Measurements from ENCODE around the gene NUP42.

Gene NUP42

DNA sequence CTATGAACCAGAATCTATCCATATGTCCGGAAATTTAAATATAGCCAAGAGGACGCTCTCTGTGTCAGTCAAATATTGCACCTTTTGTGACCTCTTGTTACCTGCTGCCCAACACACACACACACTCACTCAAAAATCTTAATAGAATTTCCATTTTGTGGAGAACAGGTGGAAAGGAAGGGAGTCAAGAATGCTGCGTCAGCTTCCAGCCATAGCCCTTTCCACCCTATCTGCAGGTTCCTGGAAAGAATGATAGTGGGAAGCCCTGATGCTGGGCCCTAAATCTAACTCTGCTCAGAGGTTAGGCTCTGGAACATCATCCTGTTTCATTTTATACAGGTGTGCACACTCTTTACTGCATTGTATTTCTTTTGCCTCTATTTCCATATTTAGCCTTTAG, 55.2 kb downstream of the NUP42 start:
- DNase-seq, result no peak

DNA sequence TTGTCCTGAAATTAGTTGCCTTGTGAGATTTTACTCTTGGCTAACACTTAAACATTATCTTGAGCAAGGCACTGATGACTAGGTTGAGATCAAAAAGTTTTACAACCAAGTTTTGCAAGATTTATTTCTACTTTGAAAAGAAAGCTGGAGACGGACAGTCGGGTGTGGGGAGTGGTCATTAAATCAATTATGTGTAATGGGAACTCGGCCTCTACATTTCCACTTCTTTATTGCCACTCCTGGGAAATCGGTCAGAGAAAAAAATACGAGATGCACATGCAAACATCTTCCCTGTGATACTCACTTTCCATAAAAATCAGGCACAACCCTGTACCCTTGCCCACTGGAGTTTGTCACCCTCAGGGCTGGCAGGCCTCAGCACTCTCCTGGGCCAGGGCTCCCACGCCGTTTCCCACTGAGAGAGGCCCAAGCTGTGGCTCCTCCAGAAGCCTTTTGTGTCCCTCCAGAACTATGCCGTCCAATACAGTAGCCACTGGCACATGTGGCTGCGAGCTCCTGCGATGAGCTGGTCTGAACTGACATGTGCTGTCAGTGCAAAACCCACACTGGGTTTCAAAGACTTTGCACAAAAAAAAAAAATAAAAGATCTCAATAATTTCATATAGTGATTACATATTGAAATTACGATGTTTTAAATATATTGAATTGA, 57.3 kb downstream of the NUP42 start:
- no peak for DNase-seq

DNA sequence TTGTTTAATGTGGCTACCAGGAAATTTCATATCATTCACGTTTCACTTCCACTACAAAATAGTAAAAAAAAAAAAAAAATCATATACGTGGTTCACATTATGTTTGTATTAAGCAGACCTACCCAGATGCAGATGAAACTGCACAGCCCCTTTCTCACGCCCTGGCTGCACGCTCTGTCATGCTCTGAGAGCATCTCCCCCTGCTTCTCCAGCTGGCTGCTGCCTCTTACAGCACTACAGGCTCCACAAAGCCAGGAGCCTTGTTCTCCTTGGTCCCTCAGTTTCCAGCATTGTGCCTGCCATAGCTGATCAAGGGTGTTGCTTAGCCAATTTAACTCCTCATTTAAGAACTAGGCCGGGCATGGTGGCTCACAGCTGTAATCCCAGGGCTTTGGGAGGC, 57.9 kb downstream of the NUP42 start:
- DNase-seq, result no peak

- DNase-seq, result no peak
These were observed 60.5 kb downstream of the NUP42 start for GRCh38 chr7:23242321-23242720.

DNA sequence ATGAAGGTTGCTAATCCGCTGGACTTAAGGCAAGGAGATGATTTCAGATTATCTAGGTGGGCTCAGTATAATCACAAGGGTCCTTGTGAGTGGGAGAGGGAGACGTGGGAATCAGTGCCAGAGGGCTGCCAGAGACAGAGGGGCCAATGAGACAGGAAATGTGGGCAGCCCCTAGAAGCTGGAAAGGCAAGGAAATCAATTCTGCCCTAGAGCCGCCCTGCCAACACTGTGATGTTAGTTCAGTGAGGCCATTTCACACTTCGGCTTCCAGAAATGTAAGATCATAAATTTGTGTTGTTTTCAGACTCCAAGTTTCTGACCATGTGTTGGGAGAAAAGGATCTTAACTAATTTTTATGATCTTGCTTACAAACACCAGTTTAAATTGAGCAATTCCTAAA, 61.1 kb downstream of the NUP42 start:
- DNase-seq, result no peak

GRCh38 chr7:23246555-23246954, 64.7 kb downstream of the NUP42 start, which contains the start of gene GPNMB:
Gene GPNMB, plus strand, starts transcription at chr7:23246775. Its CDS starts 83 bp downstream, at chr7:23246858.
- peak; percentile 64 for DNase-seq

GRCh38 chr7:23247046-23247602, 65.3 kb downstream of the NUP42 start:
- DNase-seq, result no peak

DNA sequence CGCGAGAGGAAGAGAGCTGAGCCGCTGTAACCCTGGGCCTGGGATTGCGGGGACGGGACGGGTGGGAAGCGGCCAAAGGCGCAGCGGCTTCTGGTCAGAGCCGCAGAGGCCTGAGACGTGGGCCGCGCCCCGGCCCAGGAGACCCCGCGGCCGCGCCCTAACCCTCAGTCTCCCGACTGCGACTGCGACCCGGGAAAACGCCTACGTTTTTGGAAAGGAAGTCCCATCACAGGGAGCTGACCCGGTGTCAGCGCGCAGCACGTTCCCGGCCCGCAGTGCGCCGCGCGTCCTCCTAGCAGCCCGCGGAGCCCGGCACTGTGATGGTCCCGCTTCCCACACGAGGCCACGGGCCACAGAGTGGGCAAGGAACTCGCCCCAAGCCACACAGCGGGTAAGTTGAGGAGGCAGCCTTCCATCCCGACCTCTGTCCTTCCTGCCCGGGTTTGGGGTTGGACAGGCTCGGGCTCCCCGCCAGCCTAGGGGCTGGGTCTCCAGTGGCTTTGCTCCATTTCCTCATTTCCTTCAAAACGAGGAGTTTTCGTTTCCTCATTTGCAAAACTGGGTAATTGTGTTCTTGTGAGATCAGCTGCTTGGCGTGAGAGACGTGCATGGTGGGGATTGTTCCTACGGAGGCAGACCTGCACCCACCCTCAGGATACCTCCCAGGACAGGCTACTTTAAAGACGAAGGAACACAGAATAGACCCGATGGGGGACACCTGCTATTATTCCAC, 65.9 kb downstream of the NUP42 start:
- DNase-seq, result no peak

GRCh38 chr7:23249486-23249885, 67.6 kb downstream of the NUP42 start:
- no peak for DNase-seq
